Omental fat pad (tissue), 4 donors: ENCODE data around the gene SLF1. TPM values are rescaled to one million over a fixed set of nuclear protein-coding genes. Genes with fewer than 3 reads are reported as not detected.

Experiments
- ATAC-seq: fragments of 150-250 bp; one replicate; pipeline ENCODE4 v1.9.1; 2016; ENCODE audit warnings: mild to moderate bottlenecking, moderate library complexity; ENCODE audit not compliant: low FRiP score
- DNase-seq: peaks from one replicate; pipeline ENCODE4 v3.0.0-alpha.2; 2019; ENCODE audit warnings: low spot score
- CTCF ChIP-seq, 3 donors: fragments of 450-650 bp; IDR thresholded peaks; one replicate each; pipeline ENCODE4 v1.5.1; 2016 to 2017; ENCODE audit warnings: antibody characterized with exemption in 3 of 3, mild to moderate bottlenecking in 3 of 3, moderate library complexity in 2 of 3
- total RNA-seq, 4 donors: library from RNA; depleted of rRNA; stranded (reverse); fragments of >200 nt; gene quantifications; one replicate each; pipeline ENCODE4 v1.1.0, GENCODE V29; 2016

Gene SLF1
- total RNA-seq, 4 donors from 2014 or later: 3.4 to 16.2 (median 7.4) TPM

GRCh38 chr5:94614156-94614805 lies 4.2 kb upstream of the SLF1 start:
- DNase-seq: no peak
- TF ChIP-seq CTCF (IDR thresholded peaks at IDR 0.05): no peak
- no peak for ATAC-seq

GRCh38 chr5:94615862-94616261 lies 2.6 kb upstream of the SLF1 start:
- no peak for TF ChIP-seq CTCF (IDR thresholded peaks at IDR 0.05)
- DNase-seq (no peak), ATAC-seq (no peak)

- peak; percentile 66 for ATAC-seq
- peak; percentile 24 for DNase-seq
- no peak for TF ChIP-seq CTCF (IDR thresholded peaks at IDR 0.05)
Observed at GRCh38 chr5:94618029-94618492, 408 bp upstream of the SLF1 start.

- no peak for TF ChIP-seq CTCF (IDR thresholded peaks at IDR 0.05)
- no peak for ATAC-seq
- DNase-seq: no peak
Observed at GRCh38 chr5:94620256-94620655, 1.8 kb downstream of the SLF1 start.

GRCh38 chr5:94621763-94622162 lies 3.3 kb downstream of the SLF1 start:
- TF ChIP-seq CTCF (IDR thresholded peaks at IDR 0.05): no peak
- ATAC-seq: no peak
- no peak for DNase-seq

DNA sequence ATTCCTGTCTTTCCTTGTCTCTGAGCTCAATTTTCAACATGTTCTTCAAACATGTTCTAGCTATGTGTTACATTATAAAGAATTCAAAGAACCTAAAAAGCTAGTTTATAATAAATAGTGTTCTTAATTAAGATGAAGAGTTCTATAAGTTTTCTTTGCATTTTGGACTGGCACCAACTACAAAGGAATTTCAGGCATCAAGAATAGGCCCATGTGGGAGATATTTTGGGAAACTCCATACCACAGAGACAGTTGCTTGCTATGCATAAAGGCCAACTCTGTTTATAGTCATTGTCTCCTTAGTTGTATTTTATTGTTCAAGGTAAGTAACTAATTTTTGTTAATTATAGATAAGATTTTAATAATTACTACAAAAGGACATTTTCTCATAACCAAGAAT lies 4.5 kb downstream of the SLF1 start:
- no peak for TF ChIP-seq CTCF (IDR thresholded peaks at IDR 0.05)
- ATAC-seq (no peak), DNase-seq (no peak)

DNA sequence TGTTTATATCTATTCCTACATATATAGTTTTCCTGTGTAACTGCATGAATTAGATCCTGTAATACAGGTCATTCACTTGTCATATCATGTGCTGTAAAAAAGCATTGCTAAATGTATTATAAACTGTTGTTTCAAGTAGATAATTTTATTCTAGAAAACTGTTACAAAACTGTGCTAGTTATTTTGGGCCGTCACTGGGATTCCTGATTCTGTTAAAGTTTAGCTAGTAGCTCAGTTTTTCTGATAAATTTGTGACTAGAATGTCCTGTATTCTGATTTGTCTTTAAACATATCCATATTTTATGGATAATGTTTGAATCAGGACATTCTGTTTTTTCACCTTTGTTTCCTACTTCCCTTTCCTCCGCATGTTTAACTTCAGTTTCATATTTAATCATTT lies 5.4 kb downstream of the SLF1 start:
- no peak for ATAC-seq

More for the DNA sequence above, 5.4 kb downstream of the SLF1 start:
- no peak for DNase-seq
- no peak for TF ChIP-seq CTCF (IDR thresholded peaks at IDR 0.05)
